H1 (cell line): ENCODE results near the gene NIFK. TPM values are rescaled to one million over a fixed set of nuclear protein-coding genes. Genes with fewer than 3 reads are reported as not detected.

Source experiments
- BRCA1 ChIP-seq: IDR thresholded peaks from 2 replicates; pipeline ENCODE4 v1.6.1; 2012; ENCODE audit warnings: low read depth, low read length, improper control_type of control experiment
- HDAC6 ChIP-seq: IDR thresholded peaks from one replicate; pipeline ENCODE4 v1.7.1; 2012; ENCODE audit warnings: low read depth, mild to moderate bottlenecking, inconsistent platforms, low read length, moderate library complexity
- KDM4A ChIP-seq: IDR thresholded peaks from one replicate; pipeline ENCODE4 v1.7.1; 2012; ENCODE audit warnings: low read depth, mild to moderate bottlenecking, moderate library complexity, low read length, inconsistent platforms; ENCODE audit not compliant: severe bottlenecking
- RNF2 ChIP-seq: fragments of 200-900, 300-1000 bp; sonication (generic); IDR thresholded peaks from 2 replicates; pipeline ENCODE4 v1.7.1; 2016; ENCODE audit warnings: borderline replicate concordance, low read depth, mild to moderate bottlenecking, antibody characterized with exemption, low read length; ENCODE audit not compliant: poor library complexity, severe bottlenecking; ENCODE audit errors: missing control alignments
- polyA plus RNA-seq, 7 experiments: library from polyadenylated mRNA; depleted of rRNA in 3 of 7; stranded (reverse) in 5 of 7; unstranded in 2 of 7; fragments of >200 nt in 5 of 7; fragments of 200-250 nt in 2 of 7; gene quantifications; 1 replicate in 5 of 7; 2 replicates in 1 of 7; 4 replicates in 1 of 7; pipeline versions ENCODE4 v1.2.1 to v1.2.3, GENCODE V29; 2011 to 2013; ENCODE audit warnings: missing spikeins in 2 of 7, mixed read lengths in 2 of 7
- total RNA-seq: library from RNA; stranded (reverse); fragmentation: NEBNext Ultra II Directional; extraction: Animal tissue kit (Norgen Biotek cat#: 25700); gene quantifications from 2 replicates; pipeline ENCODE4 v1.2.1, GENCODE V29; 2021
- TF ChIP-seq, protein P1 (sequence below): IDR thresholded peaks from 2 replicates; pipeline ENCODE4 v1.6.1; 2012; ENCODE audit warnings: low read length, inconsistent platforms
- TF ChIP-seq, protein P2 (sequence below): fragments of 300-600 bp; sonication (generic); IDR thresholded peaks from 2 replicates; pipeline ENCODE4 v1.7.1; 2012; ENCODE audit warnings: low read length, moderate library complexity, mild to moderate bottlenecking, inconsistent platforms; ENCODE audit not compliant: insufficient replicate concordance

Gene NIFK
- total and polyA plus RNA-seq, 2 of the 8 experiments (the other 6 are each of a cell fraction or from before 2014, with no cell fraction given), result 24.4 to 117 TPM

DNA sequence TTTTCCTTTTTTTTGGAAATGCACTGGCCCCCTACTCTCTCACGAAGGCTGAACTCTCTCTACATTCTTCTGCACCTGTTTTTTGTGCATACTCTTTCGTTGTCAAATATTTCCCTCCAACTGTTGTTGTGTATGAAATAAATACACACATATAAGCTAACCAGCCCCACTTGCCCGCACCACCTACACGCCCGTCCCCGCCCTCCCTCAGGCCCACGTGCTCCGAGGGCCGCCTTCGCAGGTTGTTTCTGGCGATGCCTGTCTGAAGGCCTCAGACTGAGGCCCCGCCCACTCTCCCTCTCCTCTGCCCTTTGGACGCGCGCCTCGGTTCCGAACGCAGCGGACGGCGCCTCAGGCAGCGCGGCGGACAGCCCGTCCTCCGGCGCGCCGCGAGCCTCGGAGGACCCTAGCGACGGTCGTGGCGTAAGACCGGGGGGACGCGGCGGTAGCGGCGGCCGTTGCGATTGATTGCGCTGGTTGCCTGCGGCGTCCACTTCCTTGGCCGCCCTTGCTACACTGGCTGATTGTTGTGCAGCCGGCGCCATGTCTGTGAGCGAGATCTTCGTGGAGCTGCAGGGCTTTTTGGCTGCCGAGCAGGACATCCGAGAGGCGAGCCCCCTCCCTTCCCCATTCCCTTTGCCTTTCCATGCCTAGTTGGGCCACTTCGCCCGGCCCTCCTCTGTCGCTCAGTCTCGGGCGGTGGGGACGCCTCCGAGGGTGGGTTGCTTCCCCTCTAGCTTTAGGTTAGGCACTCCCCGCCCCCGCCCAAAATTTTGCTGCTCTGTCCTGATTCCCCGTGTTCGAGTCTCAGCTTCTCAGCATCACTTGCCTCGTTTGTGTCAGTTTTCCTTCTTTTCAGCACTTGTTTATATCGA is 18.8 kb upstream of the NIFK start, which contains the start of gene TSN (continued):
- TF ChIP-seq, protein P1, sequence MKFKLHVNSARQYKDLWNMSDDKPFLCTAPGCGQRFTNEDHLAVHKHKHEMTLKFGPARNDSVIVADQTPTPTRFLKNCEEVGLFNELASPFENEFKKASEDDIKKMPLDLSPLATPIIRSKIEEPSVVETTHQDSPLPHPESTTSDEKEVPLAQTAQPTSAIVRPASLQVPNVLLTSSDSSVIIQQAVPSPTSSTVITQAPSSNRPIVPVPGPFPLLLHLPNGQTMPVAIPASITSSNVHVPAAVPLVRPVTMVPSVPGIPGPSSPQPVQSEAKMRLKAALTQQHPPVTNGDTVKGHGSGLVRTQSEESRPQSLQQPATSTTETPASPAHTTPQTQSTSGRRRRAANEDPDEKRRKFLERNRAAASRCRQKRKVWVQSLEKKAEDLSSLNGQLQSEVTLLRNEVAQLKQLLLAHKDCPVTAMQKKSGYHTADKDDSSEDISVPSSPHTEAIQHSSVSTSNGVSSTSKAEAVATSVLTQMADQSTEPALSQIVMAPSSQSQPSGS, result no peak
- no peak for TF ChIP-seq RNF2
- TF ChIP-seq BRCA1, result no peak
- TF ChIP-seq KDM4A, result peak; percentile 100
- TF ChIP-seq HDAC6, result peak; percentile 12
- TF ChIP-seq, protein P2, sequence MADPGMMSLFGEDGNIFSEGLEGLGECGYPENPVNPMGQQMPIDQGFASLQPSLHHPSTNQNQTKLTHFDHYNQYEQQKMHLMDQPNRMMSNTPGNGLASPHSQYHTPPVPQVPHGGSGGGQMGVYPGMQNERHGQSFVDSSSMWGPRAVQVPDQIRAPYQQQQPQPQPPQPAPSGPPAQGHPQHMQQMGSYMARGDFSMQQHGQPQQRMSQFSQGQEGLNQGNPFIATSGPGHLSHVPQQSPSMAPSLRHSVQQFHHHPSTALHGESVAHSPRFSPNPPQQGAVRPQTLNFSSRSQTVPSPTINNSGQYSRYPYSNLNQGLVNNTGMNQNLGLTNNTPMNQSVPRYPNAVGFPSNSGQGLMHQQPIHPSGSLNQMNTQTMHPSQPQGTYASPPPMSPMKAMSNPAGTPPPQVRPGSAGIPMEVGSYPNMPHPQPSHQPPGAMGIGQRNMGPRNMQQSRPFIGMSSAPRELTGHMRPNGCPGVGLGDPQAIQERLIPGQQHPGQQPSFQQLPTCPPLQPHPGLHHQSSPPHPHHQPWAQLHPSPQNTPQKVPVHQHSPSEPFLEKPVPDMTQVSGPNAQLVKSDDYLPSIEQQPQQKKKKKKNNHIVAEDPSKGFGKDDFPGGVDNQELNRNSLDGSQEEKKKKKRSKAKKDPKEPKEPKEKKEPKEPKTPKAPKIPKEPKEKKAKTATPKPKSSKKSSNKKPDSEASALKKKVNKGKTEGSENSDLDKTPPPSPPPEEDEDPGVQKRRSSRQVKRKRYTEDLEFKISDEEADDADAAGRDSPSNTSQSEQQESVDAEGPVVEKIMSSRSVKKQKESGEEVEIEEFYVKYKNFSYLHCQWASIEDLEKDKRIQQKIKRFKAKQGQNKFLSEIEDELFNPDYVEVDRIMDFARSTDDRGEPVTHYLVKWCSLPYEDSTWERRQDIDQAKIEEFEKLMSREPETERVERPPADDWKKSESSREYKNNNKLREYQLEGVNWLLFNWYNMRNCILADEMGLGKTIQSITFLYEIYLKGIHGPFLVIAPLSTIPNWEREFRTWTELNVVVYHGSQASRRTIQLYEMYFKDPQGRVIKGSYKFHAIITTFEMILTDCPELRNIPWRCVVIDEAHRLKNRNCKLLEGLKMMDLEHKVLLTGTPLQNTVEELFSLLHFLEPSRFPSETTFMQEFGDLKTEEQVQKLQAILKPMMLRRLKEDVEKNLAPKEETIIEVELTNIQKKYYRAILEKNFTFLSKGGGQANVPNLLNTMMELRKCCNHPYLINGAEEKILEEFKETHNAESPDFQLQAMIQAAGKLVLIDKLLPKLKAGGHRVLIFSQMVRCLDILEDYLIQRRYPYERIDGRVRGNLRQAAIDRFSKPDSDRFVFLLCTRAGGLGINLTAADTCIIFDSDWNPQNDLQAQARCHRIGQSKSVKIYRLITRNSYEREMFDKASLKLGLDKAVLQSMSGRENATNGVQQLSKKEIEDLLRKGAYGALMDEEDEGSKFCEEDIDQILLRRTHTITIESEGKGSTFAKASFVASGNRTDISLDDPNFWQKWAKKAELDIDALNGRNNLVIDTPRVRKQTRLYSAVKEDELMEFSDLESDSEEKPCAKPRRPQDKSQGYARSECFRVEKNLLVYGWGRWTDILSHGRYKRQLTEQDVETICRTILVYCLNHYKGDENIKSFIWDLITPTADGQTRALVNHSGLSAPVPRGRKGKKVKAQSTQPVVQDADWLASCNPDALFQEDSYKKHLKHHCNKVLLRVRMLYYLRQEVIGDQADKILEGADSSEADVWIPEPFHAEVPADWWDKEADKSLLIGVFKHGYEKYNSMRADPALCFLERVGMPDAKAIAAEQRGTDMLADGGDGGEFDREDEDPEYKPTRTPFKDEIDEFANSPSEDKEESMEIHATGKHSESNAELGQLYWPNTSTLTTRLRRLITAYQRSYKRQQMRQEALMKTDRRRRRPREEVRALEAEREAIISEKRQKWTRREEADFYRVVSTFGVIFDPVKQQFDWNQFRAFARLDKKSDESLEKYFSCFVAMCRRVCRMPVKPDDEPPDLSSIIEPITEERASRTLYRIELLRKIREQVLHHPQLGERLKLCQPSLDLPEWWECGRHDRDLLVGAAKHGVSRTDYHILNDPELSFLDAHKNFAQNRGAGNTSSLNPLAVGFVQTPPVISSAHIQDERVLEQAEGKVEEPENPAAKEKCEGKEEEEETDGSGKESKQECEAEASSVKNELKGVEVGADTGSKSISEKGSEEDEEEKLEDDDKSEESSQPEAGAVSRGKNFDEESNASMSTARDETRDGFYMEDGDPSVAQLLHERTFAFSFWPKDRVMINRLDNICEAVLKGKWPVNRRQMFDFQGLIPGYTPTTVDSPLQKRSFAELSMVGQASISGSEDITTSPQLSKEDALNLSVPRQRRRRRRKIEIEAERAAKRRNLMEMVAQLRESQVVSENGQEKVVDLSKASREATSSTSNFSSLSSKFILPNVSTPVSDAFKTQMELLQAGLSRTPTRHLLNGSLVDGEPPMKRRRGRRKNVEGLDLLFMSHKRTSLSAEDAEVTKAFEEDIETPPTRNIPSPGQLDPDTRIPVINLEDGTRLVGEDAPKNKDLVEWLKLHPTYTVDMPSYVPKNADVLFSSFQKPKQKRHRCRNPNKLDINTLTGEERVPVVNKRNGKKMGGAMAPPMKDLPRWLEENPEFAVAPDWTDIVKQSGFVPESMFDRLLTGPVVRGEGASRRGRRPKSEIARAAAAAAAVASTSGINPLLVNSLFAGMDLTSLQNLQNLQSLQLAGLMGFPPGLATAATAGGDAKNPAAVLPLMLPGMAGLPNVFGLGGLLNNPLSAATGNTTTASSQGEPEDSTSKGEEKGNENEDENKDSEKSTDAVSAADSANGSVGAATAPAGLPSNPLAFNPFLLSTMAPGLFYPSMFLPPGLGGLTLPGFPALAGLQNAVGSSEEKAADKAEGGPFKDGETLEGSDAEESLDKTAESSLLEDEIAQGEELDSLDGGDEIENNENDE, result no peak
